OCI-M2 (cell line): ENCODE results near the gene THBS1.

Experiments
- DNase-seq: peaks from one replicate; lab custom pipeline; 2025; ENCODE audit not compliant: unreplicated experiment; lab: John Stamatoyannopoulos, UW

THBS1 gene

GRCh38 chr15:39587731-39588530 lies 7.1 kb downstream of the THBS1 start:
- no peak for DNase-seq

GRCh38 chr15:39588531-39589192 lies 7.8 kb downstream of the THBS1 start:
- DNase-seq, result no peak

DNA sequence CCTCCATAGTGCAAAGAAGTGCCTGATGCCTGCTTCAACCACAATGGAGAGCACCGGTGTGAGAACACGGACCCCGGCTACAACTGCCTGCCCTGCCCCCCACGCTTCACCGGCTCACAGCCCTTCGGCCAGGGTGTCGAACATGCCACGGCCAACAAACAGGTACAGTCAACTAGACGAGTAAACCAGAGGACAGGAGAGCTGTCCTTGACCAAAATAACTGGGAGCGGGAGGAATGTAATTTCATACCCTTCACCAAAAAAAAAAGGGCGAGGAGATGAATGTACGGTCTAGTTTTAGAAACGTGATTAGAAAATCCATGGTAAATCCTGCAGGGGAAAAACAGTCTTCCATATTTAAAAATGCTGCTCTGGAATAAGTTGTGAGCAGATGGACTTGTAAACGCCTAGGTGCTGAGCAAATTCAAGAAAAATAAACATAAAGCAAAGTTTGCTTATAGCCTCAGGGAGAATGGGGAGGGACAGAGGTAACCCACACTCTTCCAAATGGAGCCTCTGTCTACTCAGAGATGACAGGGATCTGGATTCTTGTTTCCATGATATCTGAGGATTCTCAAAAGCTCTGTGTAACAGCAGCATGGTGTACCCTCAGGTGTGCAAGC lies 8.4 kb downstream of the THBS1 start:
- no peak for DNase-seq

DNA sequence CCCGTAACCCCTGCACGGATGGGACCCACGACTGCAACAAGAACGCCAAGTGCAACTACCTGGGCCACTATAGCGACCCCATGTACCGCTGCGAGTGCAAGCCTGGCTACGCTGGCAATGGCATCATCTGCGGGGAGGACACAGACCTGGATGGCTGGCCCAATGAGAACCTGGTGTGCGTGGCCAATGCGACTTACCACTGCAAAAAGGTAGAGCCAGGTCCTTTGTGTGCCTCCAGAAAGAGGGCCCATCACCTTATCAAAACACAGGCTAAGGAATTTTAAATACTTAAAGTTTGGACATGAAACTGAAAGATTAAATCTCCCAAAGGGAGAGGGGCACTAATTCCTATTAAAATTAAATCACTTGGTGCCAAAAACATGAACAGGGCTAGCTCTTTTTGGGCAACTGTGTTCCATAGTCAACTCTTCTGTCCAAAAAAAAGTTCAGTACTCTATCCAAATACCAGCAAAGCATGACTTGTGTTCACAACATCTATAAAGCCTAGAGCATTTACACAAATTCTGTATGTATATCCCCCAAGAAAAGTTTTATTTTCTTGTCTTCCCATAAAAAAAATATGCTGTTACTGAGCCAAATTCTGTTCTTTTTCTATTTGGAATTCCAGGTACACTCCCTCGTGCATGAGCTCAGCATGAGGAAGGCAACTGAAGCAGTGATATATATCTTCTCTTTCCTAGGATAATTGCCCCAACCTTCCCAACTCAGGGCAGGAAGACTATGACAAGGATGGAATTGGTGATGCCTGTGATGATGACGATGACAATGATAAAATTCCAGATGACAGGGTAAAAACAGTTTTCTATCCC lies 9.2 kb downstream of the THBS1 start:
- DNase-seq, result no peak

DNA sequence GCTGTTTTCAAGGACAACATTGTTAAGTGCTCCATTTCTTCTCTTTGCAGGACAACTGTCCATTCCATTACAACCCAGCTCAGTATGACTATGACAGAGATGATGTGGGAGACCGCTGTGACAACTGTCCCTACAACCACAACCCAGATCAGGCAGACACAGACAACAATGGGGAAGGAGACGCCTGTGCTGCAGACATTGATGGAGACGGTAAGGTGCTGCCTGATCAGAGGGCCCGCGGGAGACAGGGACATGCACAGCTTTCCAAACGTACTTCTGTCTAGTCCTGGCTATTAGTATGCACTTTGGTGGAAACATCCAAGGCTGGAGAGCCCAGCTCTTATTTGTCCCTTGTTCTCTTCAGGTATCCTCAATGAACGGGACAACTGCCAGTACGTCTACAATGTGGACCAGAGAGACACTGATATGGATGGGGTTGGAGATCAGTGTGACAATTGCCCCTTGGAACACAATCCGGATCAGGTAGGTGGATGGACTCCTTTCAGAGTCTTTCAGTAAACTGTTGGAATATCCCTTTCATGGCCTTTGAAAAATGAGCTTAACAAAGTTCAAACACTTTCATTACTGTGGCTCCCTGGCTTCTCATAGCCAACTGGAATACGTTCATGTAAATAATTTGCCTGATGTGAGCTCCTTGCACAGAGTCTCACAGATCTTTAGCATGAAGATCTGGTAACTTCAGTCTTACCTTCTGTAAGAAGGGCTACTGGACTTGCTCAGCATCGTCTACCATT lies 10.4 kb downstream of the THBS1 start:
- DNase-seq, result no peak

DNA sequence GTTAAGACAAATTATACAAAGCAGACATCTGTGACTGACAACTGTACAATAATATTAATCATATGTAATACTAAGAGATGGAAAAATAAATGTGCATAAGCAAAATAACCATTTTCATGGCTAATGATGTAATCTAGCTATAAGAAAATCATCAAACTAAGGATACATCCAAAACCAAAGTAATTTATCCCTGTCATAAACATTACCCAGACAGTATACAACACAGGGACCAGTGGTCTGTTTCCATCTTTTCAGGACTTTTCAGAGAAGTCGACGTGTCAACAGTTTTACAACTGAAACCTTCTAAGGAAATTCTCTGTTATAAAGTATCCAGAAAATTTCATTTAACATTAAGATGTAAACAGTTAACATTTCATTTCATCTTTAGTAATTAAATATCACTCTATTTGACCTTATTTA lies 11.0 kb downstream of the THBS1 start:
- no peak for DNase-seq

GRCh38 chr15:39592500-39592899 lies 11.6 kb downstream of the THBS1 start:
- no peak for DNase-seq

- no peak for DNase-seq
Observed at GRCh38 chr15:39593071-39593655, 12.3 kb downstream of the THBS1 start.

- DNase-seq, result no peak
Observed at GRCh38 chr15:39593656-39594445, 13.0 kb downstream of the THBS1 start.

DNA sequence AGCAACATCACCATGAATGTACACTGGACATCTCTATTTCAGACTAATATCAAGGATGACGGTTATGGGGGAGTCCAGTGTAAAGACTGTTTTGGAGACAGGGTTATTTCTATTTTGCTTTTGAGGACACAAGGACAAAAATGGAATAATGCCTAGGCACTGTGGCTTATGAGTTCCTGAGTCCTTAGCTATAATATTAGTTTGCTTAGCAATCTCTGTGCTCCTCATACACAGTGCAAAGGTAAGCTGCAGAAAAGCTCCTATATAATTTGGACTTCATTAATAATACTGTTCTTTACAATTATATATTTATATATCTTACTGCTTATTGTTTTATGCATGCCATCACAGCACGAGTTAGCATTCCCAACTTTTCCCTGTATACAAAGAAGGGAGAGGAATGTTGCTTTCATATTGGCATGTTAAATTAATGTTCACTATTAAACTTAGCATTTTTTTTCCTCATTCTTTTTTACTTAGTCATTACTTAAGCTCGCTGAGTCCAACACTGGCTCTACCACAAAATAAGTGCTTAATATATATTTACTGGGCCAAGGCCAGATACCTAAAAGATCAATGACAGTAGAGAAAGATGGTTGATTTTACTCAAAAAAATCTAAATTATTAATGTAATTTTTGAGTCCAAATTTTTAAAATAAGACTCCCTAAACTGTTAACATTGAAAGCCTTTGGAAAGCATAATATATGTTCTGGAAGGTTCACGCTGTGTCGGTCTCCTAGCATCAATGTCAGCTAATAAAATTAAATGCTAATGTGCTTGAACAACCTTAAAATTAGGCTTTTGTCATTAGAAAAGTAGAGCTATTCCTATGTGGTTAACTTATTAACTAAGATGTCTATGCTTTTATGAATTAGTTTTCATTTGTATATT lies 13.8 kb downstream of the THBS1 start:
- no peak for DNase-seq

- no peak for DNase-seq
Observed at GRCh38 chr15:39595338-39596221, 14.7 kb downstream of the THBS1 start.

DNA sequence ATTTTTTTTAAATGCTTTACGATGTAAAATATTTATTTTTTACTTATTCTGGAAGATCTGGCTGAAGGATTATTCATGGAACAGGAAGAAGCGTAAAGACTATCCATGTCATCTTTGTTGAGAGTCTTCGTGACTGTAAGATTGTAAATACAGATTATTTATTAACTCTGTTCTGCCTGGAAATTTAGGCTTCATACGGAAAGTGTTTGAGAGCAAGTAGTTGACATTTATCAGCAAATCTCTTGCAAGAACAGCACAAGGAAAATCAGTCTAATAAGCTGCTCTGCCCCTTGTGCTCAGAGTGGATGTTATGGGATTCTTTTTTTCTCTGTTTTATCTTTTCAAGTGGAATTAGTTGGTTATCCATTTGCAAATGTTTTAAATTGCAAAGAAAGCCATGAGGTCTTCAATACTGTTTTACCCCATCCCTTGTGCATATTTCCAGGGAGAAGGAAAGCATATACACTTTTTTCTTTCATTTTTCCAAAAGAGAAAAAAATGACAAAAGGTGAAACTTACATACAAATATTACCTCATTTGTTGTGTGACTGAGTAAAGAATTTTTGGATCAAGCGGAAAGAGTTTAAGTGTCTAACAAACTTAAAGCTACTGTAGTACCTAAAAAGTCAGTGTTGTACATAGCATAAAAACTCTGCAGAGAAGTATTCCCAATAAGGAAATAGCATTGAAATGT lies 15.6 kb downstream of the THBS1 start:
- no peak for DNase-seq

GRCh38 chr15:39597336-39597735 lies 16.5 kb downstream of the THBS1 start:
- no peak for DNase-seq

GRCh38 chr15:39597751-39598185 lies 16.9 kb downstream of the THBS1 start:
- no peak for DNase-seq

DNA sequence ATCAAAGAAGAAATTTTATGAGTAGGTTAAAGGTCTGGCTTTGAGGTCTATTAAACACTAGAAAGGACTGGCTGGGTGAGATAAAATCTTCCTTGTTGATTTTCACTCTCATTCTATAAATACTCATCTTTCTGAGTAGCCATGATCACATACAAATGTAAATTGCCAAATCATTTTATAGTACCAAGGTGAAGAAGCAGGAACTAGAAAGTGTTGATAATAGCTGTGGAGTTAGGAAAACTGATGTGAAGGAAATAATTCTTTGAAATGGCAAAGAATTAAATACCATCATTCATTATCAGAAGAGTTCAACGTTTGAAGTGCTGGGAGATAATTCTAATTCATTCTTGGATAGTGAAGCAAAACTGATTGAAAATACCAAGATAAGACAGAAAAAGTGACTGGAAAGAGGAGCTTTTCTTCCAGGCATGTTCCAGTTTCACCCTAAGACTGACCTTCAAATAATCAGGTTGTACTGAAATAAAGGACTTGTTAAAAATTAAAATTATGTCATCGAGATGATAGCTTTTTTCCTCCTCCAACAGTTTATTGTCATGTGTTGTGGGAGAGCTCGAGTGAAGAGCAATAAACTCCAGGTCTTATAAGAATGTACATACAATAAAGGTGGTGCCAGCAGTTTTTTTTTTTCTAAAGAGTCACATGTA lies 17.4 kb downstream of the THBS1 start:
- DNase-seq, result no peak
